H9 (cell line): ENCODE data around the gene RALA. TPM values are rescaled to one million over a fixed set of nuclear protein-coding genes. Genes with fewer than 3 reads are reported as not detected.
A peak's percentile ranks its signal among the peaks of the same experiment; 100 is the strongest.

Source experiments
- DNase-seq: peaks from one replicate; pipeline ENCODE4 v3.0.0-alpha.2; 2017
- H2AFZ ChIP-seq: one replicate; pipeline ENCODE4 v1.6.1; 2013; ENCODE audit warnings: mild to moderate bottlenecking, low read length, control low read depth, moderate library complexity
- H2AK5ac ChIP-seq: 2 replicates; pipeline ENCODE4 v1.6.1; 2013; ENCODE audit warnings: low read length, control low read depth, mixed read lengths; ENCODE audit not compliant: insufficient read length
- H2BK120ac ChIP-seq: one replicate; pipeline ENCODE4 v1.6.1; 2013; ENCODE audit warnings: low read depth, mild to moderate bottlenecking, low read length, control low read depth, inconsistent platforms; ENCODE audit not compliant: poor library complexity, severe bottlenecking
- H2BK12ac ChIP-seq: 2 replicates; pipeline ENCODE4 v1.6.1; 2013; ENCODE audit warnings: low read length, control low read depth, mixed read lengths, low read depth; ENCODE audit not compliant: insufficient read length
- H2BK15ac ChIP-seq: 2 replicates; pipeline ENCODE4 v1.6.1; 2013; ENCODE audit warnings: low read depth, low read length, control low read depth
- H2BK20ac ChIP-seq: one replicate; pipeline ENCODE4 v1.6.1; 2013; ENCODE audit warnings: low read depth, mild to moderate bottlenecking, low read length, control low read depth, inconsistent platforms; ENCODE audit not compliant: poor library complexity, severe bottlenecking
- H2BK5ac ChIP-seq: 2 replicates; pipeline ENCODE4 v1.6.1; 2013; ENCODE audit warnings: low read length, control low read depth, mixed read lengths; ENCODE audit not compliant: insufficient read length
- H3K14ac ChIP-seq: 2 replicates; pipeline ENCODE4 v1.6.1; 2013; ENCODE audit warnings: low read length, control low read depth; ENCODE audit not compliant: insufficient read depth
- H3K18ac ChIP-seq: 2 replicates; pipeline ENCODE4 v1.6.1; 2013; ENCODE audit warnings: low read depth, mild to moderate bottlenecking, mixed read lengths, low read length, control low read depth; ENCODE audit not compliant: insufficient read length
- H3K23ac ChIP-seq: 2 replicates; pipeline ENCODE4 v1.6.1; 2013; ENCODE audit warnings: low read length, control low read depth, mixed read lengths, low read depth; ENCODE audit not compliant: insufficient read length
- H3K23me2 ChIP-seq: 2 replicates; pipeline ENCODE4 v1.6.1; 2013; ENCODE audit warnings: low read depth, mild to moderate bottlenecking, mixed read lengths, low read length, control low read depth; ENCODE audit not compliant: insufficient read length, poor library complexity, severe bottlenecking
- H3K27ac ChIP-seq: 2 replicates; pipeline ENCODE4 v1.5.1; 2013; ENCODE audit warnings: low read length, control low read depth, mixed read lengths, low read depth; ENCODE audit not compliant: insufficient read length
- H3K27me3 ChIP-seq: 2 replicates; pipeline ENCODE4 v1.6.1; 2013; ENCODE audit warnings: low read length, control low read depth, inconsistent platforms; ENCODE audit not compliant: insufficient read depth
- H3K4ac ChIP-seq: 2 replicates; pipeline ENCODE4 v1.6.1; 2013; ENCODE audit warnings: low read depth, mild to moderate bottlenecking, control low read depth, inconsistent platforms, low read length, moderate library complexity
- H3K4me1 ChIP-seq: 2 replicates; pipeline ENCODE4 v1.6.1; 2013; ENCODE audit warnings: low read length, control low read depth, inconsistent platforms; ENCODE audit not compliant: insufficient read depth
- H3K4me2 ChIP-seq: 2 replicates; pipeline ENCODE4 v1.6.1; 2013; ENCODE audit warnings: low read length, control low read depth, mixed read lengths; ENCODE audit not compliant: insufficient read length, insufficient read depth
- H3K56ac ChIP-seq: 2 replicates; pipeline ENCODE4 v1.6.1; 2013; ENCODE audit warnings: low read depth, mild to moderate bottlenecking, mixed read lengths, low read length, control low read depth; ENCODE audit not compliant: insufficient read length
- H3K79me1 ChIP-seq: 2 replicates; pipeline ENCODE4 v1.6.1; 2013; ENCODE audit warnings: low read depth, mild to moderate bottlenecking, moderate library complexity, low read length, control low read depth, inconsistent platforms; ENCODE audit not compliant: insufficient read depth, poor library complexity, severe bottlenecking
- H3K79me2 ChIP-seq: 2 replicates; pipeline ENCODE4 v1.6.1; 2013; ENCODE audit warnings: low read length, control low read depth, inconsistent platforms; ENCODE audit not compliant: insufficient read depth
- H3K9ac ChIP-seq: 2 replicates; pipeline ENCODE4 v1.6.1; 2013; ENCODE audit warnings: low read length, control low read depth, mixed read lengths; ENCODE audit not compliant: insufficient read length; ENCODE audit errors: extremely low read depth
- H3K9me3 ChIP-seq: one replicate; pipeline ENCODE4 v1.6.1; 2013; ENCODE audit warnings: low read depth, low read length, inconsistent platforms; ENCODE audit not compliant: control insufficient read depth
- H3T11ph ChIP-seq: one replicate; pipeline ENCODE4 v1.6.1; 2013; ENCODE audit warnings: mild to moderate bottlenecking, low read length, control low read depth, inconsistent platforms
- H4K20me1 ChIP-seq: one replicate; pipeline ENCODE4 v1.6.1; 2013; ENCODE audit not compliant: control insufficient read depth, insufficient read length, insufficient read depth
- H4K5ac ChIP-seq: 2 replicates; pipeline ENCODE4 v1.6.1; 2013; ENCODE audit warnings: low read depth, mild to moderate bottlenecking, mixed read lengths, low read length, control low read depth; ENCODE audit not compliant: insufficient read length
- H4K8ac ChIP-seq: replicated peaks from 2 replicates; pipeline ENCODE4 v1.6.1; 2013; ENCODE audit warnings: low read length, control low read depth, mixed read lengths, low read depth; ENCODE audit not compliant: insufficient read length
- H4K91ac ChIP-seq: 2 replicates; pipeline ENCODE4 v1.6.1; 2013; ENCODE audit warnings: low read depth, mild to moderate bottlenecking, moderate library complexity, mixed read lengths, low read length, control low read depth; ENCODE audit not compliant: insufficient read length
- H3K27ac Mint-ChIP-seq, 3 experiments: 2 replicates in 2 of 3; 3 replicates in 1 of 3; pipeline ENCODE4 v1.8.0; 2020 to 2021; ENCODE audit warnings: mixed read lengths in 3 of 3, mild to moderate bottlenecking in 1 of 3, moderate library complexity in 1 of 3
- H3K27me3 Mint-ChIP-seq: 2 replicates; pipeline ENCODE4 v1.8.0; 2021; ENCODE audit warnings: low read depth, mild to moderate bottlenecking, moderate library complexity, mixed read lengths
- H3K36me3 Mint-ChIP-seq, 3 experiments: 2 replicates in 2 of 3; 3 replicates in 1 of 3; pipeline ENCODE4 v1.8.0; 2020 to 2021; ENCODE audit warnings: low read depth in 3 of 3, mixed read lengths in 3 of 3; ENCODE audit not compliant: insufficient read depth in 1 of 3
- H3K4me1 Mint-ChIP-seq, 2 experiments: 2 replicates each; pipeline ENCODE4 v1.8.0; 2020; ENCODE audit warnings: mixed read lengths in 2 of 2
- H3K4me3 Mint-ChIP-seq, 2 experiments: 2 replicates in 1 of 2; 3 replicates in 1 of 2; pipeline ENCODE4 v1.8.0; 2020 to 2021; ENCODE audit warnings: mild to moderate bottlenecking in 2 of 2, mixed read lengths in 2 of 2, moderate library complexity in 1 of 2
- H3K9me3 Mint-ChIP-seq, 2 experiments: 2 replicates in 1 of 2; 3 replicates in 1 of 2; pipeline ENCODE4 v1.8.0; 2020; ENCODE audit warnings: mild to moderate bottlenecking in 2 of 2, mixed read lengths in 2 of 2, moderate library complexity in 1 of 2
- CTCF ChIP-seq: fragments of 200-600 bp; sonication (generic); conservative IDR thresholded peaks from 3 replicates; pipeline ENCODE4 v1.8.0; 2021; ENCODE audit warnings: antibody characterized with exemption, mild to moderate bottlenecking
- WGBS: extraction: QIAGEN DNeasy Blood & Tissue Kit; methylation state at CpG from one replicate; pipeline ENCODE4 v1.1.7; 2013; ENCODE audit warnings: missing lambda C conversion rate, low lambda C conversion rate, mixed read lengths; ENCODE audit not compliant: insufficient read length; ENCODE audit errors: extremely low coverage; 5-methylcytosine and 5-hydroxymethylcytosine counted together
- total RNA-seq: library from RNA; stranded (reverse); gene quantifications from 2 replicates; pipeline ENCODE4 v1.2.1, GENCODE V29; 2021

Gene RALA
- total RNA-seq, 1 experiment from 2014 or later = 57.5 TPM

- Histone ChIP-seq H4K5ac (no peak overlapping the region), H3K79me2 (no peaks in the 10 kb centered on the region), H2BK120ac (no peak overlapping the region), H3K4ac (no peak overlapping the region), H2BK12ac (no peak overlapping the region), H2AFZ (no peak overlapping the region), H3K9me3 (peaks cover 8% of the 10 kb centered on the region), H4K91ac (no peak overlapping the region), H3K56ac (no peak overlapping the region), H3T11ph (no peak overlapping the region), H3K23me2 (no peaks in the 10 kb centered on the region), H2BK15ac (no peak overlapping the region), H3K27me3 (no peaks in the 10 kb centered on the region), H2AK5ac (no peak overlapping the region), H3K9ac (no peak overlapping the region), H3K79me1 (no peaks in the 10 kb centered on the region), H2BK20ac (no peak overlapping the region), H2BK5ac (no peak overlapping the region), H4K20me1 (no peaks in the 10 kb centered on the region), H3K4me2 (peak overlapping the region; percentile 6), H3K27ac (no peak overlapping the region), H4K8ac (no peak overlapping the region), H3K4me1 (peaks cover 9% of the 10 kb centered on the region; the same call in 1 of the 2 replicates), H3K18ac (no peak overlapping the region), H3K23ac (no peak overlapping the region), H3K14ac (no peak overlapping the region)
- Mint-ChIP-seq H3K4me3 (no peak overlapping the region), H3K27me3 (no peaks in the 10 kb centered on the region), H3K36me3 (peaks cover 10 to 32% (median 17%) of the 10 kb centered on the region in 3 experiments; a peak in 6 of 7 replicates), H3K9me3 (peaks cover 19 to 22% of the 10 kb centered on the region in 2 experiments), H3K27ac (no peak overlapping the region), H3K4me1 (peaks cover 38 to 43% of the 10 kb centered on the region in 2 experiments)
- no peak for TF ChIP-seq CTCF
- no CpG with 5 or more reads among the region's 7 CpGs for WGBS
- no peak for DNase-seq
These were observed 97.2 kb downstream of the RALA start for GRCh38 chr7:39720586-39720985.
